AG04450 (cell line): ENCODE results near the gene VEPH1. TPM values are rescaled to one million over a fixed set of nuclear protein-coding genes. Genes with fewer than 3 reads are reported as not detected.

ENCODE experiments used
- CTCF ChIA-PET: fragments of 300-600, 350-600 bp; formaldehyde crosslinking; extraction: SDS; loops from one replicate; lab custom pipeline; 2022; ENCODE audit warnings: antibody characterized with exemption, inconsistent platforms; lab: Charles Lee
- POLR2A ChIA-PET: fragments of 350-600 bp; formaldehyde crosslinking; extraction: SDS; loops from one replicate; lab custom pipeline; 2021; ENCODE audit warnings: antibody characterized with exemption, inconsistent platforms; lab: Yijun Ruan, JAX
- DNase-seq: peaks from one replicate; pipeline ENCODE4 v3.0.0-alpha.2; 2011; ENCODE audit warnings: low read depth, low spot score
- H3K27ac ChIP-seq: one replicate; pipeline ENCODE4 v1.5.1; 2012; ENCODE audit warnings: low read depth, low read length, control low read depth
- H3K27me3 ChIP-seq: one replicate; pipeline ENCODE4 v1.6.0; 2012; ENCODE audit warnings: low read length; ENCODE audit not compliant: control insufficient read depth, insufficient read depth
- H3K4me3 ChIP-seq: 2 replicates; pipeline ENCODE4 v1.5.1; 2011; ENCODE audit warnings: mild to moderate bottlenecking, low read depth, low read length, control low read depth
- H3K9me3 ChIP-seq: 2 replicates; pipeline ENCODE4 v1.5.1; 2012; ENCODE audit warnings: low read length; ENCODE audit not compliant: control insufficient read depth, insufficient read depth
- polyA plus RNA-seq: library from polyadenylated mRNA; depleted of rRNA; stranded (reverse); fragments of >200 nt; gene quantifications from 2 replicates; pipeline ENCODE4 v1.2.3, GENCODE V29; 2011
- TF ChIP-seq, protein P1 (sequence below): IDR thresholded peaks from 2 replicates; pipeline ENCODE4 v1.5.1; 2011; ENCODE audit warnings: low read depth, low read length, control low read depth, inconsistent platforms

VEPH1 gene
- polyA plus RNA-seq, 1 experiment: 36.4 TPM

DNA sequence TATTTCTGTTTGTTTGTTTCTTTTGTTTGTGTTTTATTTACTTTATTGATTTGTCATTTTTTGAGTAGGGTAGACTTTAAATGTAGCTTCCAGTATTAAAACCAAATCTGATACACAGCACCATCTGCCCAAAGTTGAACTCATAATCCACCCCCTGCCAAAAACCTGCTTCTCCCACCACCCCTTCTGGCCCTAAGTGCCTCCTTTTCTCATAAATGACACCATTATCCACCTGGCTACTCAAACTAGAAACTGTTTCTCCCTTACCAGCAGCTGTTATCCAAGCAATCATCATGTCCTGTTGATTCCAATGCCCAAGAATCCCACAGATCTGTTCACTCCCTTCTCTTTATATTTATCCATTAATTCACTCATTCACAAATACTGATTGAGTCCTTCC is 88.4 kb downstream of the VEPH1 start:
- Histone ChIP-seq H3K4me3 (no peak overlapping the region), H3K9me3 (peaks cover 3% of the 10 kb centered on the region; the same call in 1 of the 2 replicates), H3K27me3 (no peaks in the 10 kb centered on the region), H3K27ac (no peak overlapping the region)
- CTCF ChIA-PET: no interaction called here
- no peak for DNase-seq
- POLR2A ChIA-PET: no interaction called here
- TF ChIP-seq, protein P1, sequence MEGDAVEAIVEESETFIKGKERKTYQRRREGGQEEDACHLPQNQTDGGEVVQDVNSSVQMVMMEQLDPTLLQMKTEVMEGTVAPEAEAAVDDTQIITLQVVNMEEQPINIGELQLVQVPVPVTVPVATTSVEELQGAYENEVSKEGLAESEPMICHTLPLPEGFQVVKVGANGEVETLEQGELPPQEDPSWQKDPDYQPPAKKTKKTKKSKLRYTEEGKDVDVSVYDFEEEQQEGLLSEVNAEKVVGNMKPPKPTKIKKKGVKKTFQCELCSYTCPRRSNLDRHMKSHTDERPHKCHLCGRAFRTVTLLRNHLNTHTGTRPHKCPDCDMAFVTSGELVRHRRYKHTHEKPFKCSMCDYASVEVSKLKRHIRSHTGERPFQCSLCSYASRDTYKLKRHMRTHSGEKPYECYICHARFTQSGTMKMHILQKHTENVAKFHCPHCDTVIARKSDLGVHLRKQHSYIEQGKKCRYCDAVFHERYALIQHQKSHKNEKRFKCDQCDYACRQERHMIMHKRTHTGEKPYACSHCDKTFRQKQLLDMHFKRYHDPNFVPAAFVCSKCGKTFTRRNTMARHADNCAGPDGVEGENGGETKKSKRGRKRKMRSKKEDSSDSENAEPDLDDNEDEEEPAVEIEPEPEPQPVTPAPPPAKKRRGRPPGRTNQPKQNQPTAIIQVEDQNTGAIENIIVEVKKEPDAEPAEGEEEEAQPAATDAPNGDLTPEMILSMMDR: no peak

DNA sequence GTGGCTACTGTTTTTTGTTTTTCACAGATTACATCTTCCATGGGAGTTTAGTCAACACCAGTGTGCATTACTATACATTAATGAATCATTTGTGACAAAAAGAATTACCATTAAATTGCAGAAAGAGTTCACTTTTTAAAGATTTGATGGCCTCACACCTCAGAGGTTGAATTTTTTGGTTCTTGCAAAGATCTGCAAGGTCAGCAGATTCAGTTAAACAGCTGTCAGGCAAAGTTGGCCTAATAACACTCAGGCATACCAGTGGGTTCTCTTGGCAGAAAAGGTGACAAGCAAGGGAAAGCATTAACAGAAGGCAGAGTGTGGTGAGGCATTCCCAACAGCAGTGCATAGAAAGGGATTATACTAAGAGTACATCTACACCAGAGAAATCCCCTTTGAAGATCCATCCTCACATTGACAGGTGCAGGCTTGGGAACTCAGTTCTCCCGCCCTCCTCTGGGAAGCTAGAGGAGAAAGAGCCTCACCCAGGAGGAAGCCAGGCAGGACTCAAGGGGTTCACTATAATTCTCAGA is 90.8 kb downstream of the VEPH1 start:
- POLR2A ChIA-PET: no interaction called here
- TF ChIP-seq, protein P1: no peak
- H3K27me3 ChIP-seq: no peaks in the 10 kb centered on the region
- DNase-seq: no peak
- no peak overlapping the region for H3K27ac ChIP-seq
- peaks cover 3% of the 10 kb centered on the region; the same call in 1 of the 2 replicates for H3K9me3 ChIP-seq
- H3K4me3 ChIP-seq: no peak overlapping the region
- CTCF ChIA-PET: no interaction called here

DNA sequence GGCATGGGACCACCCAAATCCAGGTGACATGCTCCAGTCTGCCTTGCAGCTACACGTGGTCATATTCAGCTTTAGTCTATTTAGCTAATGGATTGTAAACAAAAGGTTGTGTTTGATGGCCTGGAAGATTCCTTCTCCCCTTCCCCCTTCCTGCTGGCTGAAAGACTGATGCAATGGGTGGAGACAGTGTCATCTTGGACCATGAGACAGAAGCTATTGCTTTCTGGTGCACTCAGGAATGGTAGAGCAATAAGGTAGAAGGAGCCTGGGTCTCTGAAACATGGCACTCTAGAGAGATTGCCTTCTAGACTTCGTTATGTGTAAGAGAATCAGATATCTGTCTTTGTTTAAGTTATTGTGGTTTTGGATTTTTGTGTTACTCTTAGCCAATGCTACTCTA is 92.3 kb downstream of the VEPH1 start:
- Histone ChIP-seq H3K9me3 (peaks cover 3% of the 10 kb centered on the region; the same call in 1 of the 2 replicates), H3K27me3 (no peaks in the 10 kb centered on the region), H3K27ac (no peak overlapping the region), H3K4me3 (no peak overlapping the region)
- no peak for DNase-seq
- CTCF ChIA-PET: no interaction called here
- POLR2A ChIA-PET: interaction anchor here (1.4 kb wide), 1 partner anchor 26 kb away, joined by 3 read pairs; the partner anchor contains the start of gene PTX3
- TF ChIP-seq, protein P1: no peak

DNA sequence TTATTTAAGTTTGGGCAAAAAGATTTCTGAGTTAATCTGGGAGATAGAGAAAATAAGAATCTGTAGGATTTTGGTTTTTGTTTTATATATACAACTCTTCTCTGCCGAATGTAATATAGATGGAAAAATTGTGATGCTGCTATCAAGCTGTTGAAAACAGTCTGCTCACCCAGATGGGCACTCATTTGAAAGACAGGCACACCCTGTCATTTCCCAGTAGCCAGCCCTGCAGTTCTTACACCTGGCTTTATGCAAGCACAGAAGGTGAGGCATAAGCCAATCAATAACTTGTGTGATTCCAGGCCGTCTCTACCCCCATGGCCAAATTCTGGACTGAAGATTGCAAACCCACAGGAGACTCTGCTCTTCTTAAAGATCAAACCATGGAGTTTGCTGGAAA is 93.7 kb downstream of the VEPH1 start:
- TF ChIP-seq, protein P1: no peak
- H3K27ac ChIP-seq: no peak overlapping the region
- no peak for DNase-seq
- no peaks in the 10 kb centered on the region for H3K27me3 ChIP-seq
- H3K4me3 ChIP-seq: no peak overlapping the region
- peaks cover 3% of the 10 kb centered on the region; the same call in 1 of the 2 replicates for H3K9me3 ChIP-seq
- POLR2A ChIA-PET: no interaction called here
- CTCF ChIA-PET: no interaction called here

DNA sequence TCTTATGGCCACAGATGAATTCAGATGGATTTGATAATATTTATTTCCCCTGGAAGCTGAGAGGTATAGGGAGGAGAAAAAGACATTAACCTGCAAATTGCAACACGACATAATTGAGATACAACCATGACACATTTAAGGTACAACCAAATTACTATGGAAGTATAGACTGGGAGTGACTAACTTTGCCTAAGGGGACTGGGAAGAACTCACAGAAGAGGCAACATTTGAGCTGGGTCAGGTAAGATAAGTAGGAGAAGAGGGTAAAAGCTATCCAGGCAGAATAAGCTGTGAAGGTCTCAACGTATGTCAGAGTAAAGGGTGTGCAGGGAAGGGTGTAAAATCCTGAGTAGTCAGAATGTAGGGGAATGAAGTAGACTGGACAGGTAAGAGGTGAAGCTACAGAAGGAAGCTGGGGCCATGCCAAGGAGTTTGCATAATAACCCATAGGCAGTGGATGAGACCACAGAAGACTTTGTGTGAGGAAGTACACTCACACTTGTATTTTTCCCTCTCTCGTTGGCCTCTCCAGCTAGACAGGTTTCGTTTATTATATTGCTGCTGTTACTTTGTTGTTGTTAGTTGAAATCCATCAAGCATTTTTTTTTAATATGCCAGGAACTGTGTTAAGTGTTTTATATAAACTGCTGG is 94.6 kb downstream of the VEPH1 start:
- CTCF ChIA-PET: no interaction called here
- peaks cover 3% of the 10 kb centered on the region; the same call in 1 of the 2 replicates for H3K9me3 ChIP-seq
- TF ChIP-seq, protein P1: no peak
- no peak overlapping the region for H3K4me3 ChIP-seq
- no peak for DNase-seq
- H3K27ac ChIP-seq: no peak overlapping the region
- no peaks in the 10 kb centered on the region for H3K27me3 ChIP-seq
- POLR2A ChIA-PET: no interaction called here
